ENCODE results near the gene COL15A1.

The COL15A1 gene

GRCh38 chr9:99046068-99046467 lies 102.4 kb downstream of the COL15A1 start:
- TF ChIP-seq CTCF (conservative IDR thresholded peaks at IDR 0.05; ENCODE audit: low read depth, low read length) = no peak
- H3K4me3 ChIP-seq (ENCODE audit: low read length) = no peak overlapping the region
- no peak for DNase-seq (ENCODE audit: low read depth)

GRCh38 chr9:99046542-99047071 lies 102.9 kb downstream of the COL15A1 start:
- H3K4me3 ChIP-seq (ENCODE audit: low read length) = no peak overlapping the region
- no peak for TF ChIP-seq CTCF (conservative IDR thresholded peaks at IDR 0.05; ENCODE audit: low read depth, low read length)
- DNase-seq (ENCODE audit: low read depth) = no peak

GRCh38 chr9:99049228-99049627 lies 105.5 kb downstream of the COL15A1 start:
- no peak overlapping the region for H3K4me3 ChIP-seq (ENCODE audit: low read length)
- no peak for TF ChIP-seq CTCF (conservative IDR thresholded peaks at IDR 0.05; ENCODE audit: low read depth, low read length)
- no peak for DNase-seq (ENCODE audit: low read depth)

GRCh38 chr9:99049641-99050040 lies 105.9 kb downstream of the COL15A1 start:
- no peak for DNase-seq (ENCODE audit: low read depth)
- no peak for TF ChIP-seq CTCF (conservative IDR thresholded peaks at IDR 0.05; ENCODE audit: low read depth, low read length)
- no peak overlapping the region for H3K4me3 ChIP-seq (ENCODE audit: low read length)

GRCh38 chr9:99050292-99050911 lies 106.7 kb downstream of the COL15A1 start:
- H3K4me3 ChIP-seq (ENCODE audit: low read length) = no peak overlapping the region
- no peak for TF ChIP-seq CTCF (conservative IDR thresholded peaks at IDR 0.05; ENCODE audit: low read depth, low read length)
- no peak for DNase-seq (ENCODE audit: low read depth)

GRCh38 chr9:99050924-99051323 lies 107.2 kb downstream of the COL15A1 start:
- no peak for DNase-seq (ENCODE audit: low read depth)
- no peak for TF ChIP-seq CTCF (conservative IDR thresholded peaks at IDR 0.05; ENCODE audit: low read depth, low read length)
- no peak overlapping the region for H3K4me3 ChIP-seq (ENCODE audit: low read length)

- H3K4me3 ChIP-seq (ENCODE audit: low read length) = no peak overlapping the region
- DNase-seq (ENCODE audit: low read depth) = no peak
These were observed 107.7 kb downstream of the COL15A1 start for GRCh38 chr9:99051406-99051805.

More at GRCh38 chr9:99051406-99051805, 107.7 kb downstream of the COL15A1 start:
- TF ChIP-seq CTCF (conservative IDR thresholded peaks at IDR 0.05; ENCODE audit: low read depth, low read length) = no peak

Data from retinal pigment epithelial cell (primary cell).